H1 (cell line): Measurements from ENCODE around the gene NUDT7. TPM values are rescaled to one million over a fixed set of nuclear protein-coding genes. Genes with fewer than 3 reads are reported as not detected.

Experiments used
- CTCF ChIA-PET: fragments of 300-600 bp; sonication (Branson Sonifier 250); formaldehyde crosslinking; loops from one replicate; lab custom pipeline; 2021; ENCODE audit not compliant: partially characterized antibody; lab: Charles Lee
- POLR2A ChIA-PET: fragments of 300-600 bp; sonication (Branson Sonifier 250); formaldehyde crosslinking; loops from one replicate; lab custom pipeline; 2021; ENCODE audit warnings: inconsistent platforms; ENCODE audit not compliant: partially characterized antibody; lab: Charles Lee
- DNase-seq, 2 experiments: peaks; one replicate each; pipeline versions ENCODE4 v3.0.0 to v3.0.0-alpha.2; 2010 to 2022; ENCODE audit warnings: low spot score in 2 of 2, low read depth in 1 of 2, mixed read lengths in 1 of 2
- FAIRE-seq: peaks from 2 replicates; lab custom pipeline; 2011; peaks lifted over from hg19 to GRCh38; lab: Jason Lieb, UNC
- H2AFZ ChIP-seq: 2 replicates; pipeline ENCODE4 v1.8.1; 2012; ENCODE audit warnings: low read length, inconsistent platforms
- H2AK5ac ChIP-seq: 2 replicates; pipeline ENCODE4 v1.6.1; 2013; ENCODE audit warnings: low read depth, low read length
- H2BK120ac ChIP-seq: replicated peaks from 2 replicates; pipeline ENCODE3; 2013; ENCODE audit warnings: low read depth, low read length, inconsistent platforms
- H2BK12ac ChIP-seq: 2 replicates; pipeline ENCODE4 v1.6.1; 2013; ENCODE audit warnings: low read depth, low read length
- H2BK15ac ChIP-seq: 2 replicates; pipeline ENCODE4 v1.6.1; 2013; ENCODE audit warnings: low read length
- H2BK20ac ChIP-seq: 2 replicates; pipeline ENCODE4 v1.6.1; 2013; ENCODE audit warnings: low read length
- H2BK5ac ChIP-seq: 2 replicates; pipeline ENCODE4 v1.6.1; 2013; ENCODE audit warnings: low read depth, low read length
- H3K14ac ChIP-seq: 2 replicates; pipeline ENCODE4 v1.6.1; 2013; ENCODE audit warnings: inconsistent platforms; ENCODE audit not compliant: insufficient read length
- H3K18ac ChIP-seq: 2 replicates; pipeline ENCODE4 v1.6.1; 2013; ENCODE audit warnings: low read length; ENCODE audit errors: extremely low read depth
- H3K23ac ChIP-seq: 2 replicates; pipeline ENCODE4 v1.6.1; 2013; ENCODE audit warnings: inconsistent platforms; ENCODE audit not compliant: insufficient read length
- H3K23me2 ChIP-seq: 2 replicates; pipeline ENCODE4 v1.6.1; 2013; ENCODE audit warnings: low read depth, low read length
- H3K27ac ChIP-seq: 2 replicates; pipeline ENCODE4 v1.6.1; 2011; ENCODE audit warnings: low read depth, low read length, inconsistent platforms
- H3K27me3 ChIP-seq, 4 experiments: replicated peaks in 1 of 4; 1 replicate in 1 of 4; 2 replicates in 3 of 4; pipeline versions ENCODE4 v1.6.1 to v1.8.1; 2011 to 2013; ENCODE audit warnings: low read length in 3 of 4, mild to moderate bottlenecking in 3 of 4, inconsistent platforms in 2 of 4, mixed read lengths in 2 of 4, moderate library complexity in 1 of 4; ENCODE audit not compliant: control insufficient read depth in 3 of 4, insufficient read depth in 3 of 4; ENCODE audit errors: extremely low read depth in 1 of 4
- H3K36me3 ChIP-seq, 4 experiments: 2 replicates each; pipeline versions ENCODE4 v1.6.1 to v1.8.1; 2011 to 2013; ENCODE audit warnings: mild to moderate bottlenecking in 4 of 4, low read length in 3 of 4, moderate library complexity in 2 of 4, control low read depth in 1 of 4, inconsistent platforms in 1 of 4; ENCODE audit not compliant: insufficient read depth in 4 of 4, control insufficient read depth in 2 of 4
- H3K4ac ChIP-seq: replicated peaks from 2 replicates; pipeline ENCODE3; 2013; ENCODE audit warnings: low read length, low read depth, mixed read lengths, inconsistent platforms; ENCODE audit not compliant: insufficient read length
- H3K4me1 ChIP-seq, 4 experiments: replicated peaks in 1 of 4; 1 replicate in 1 of 4; 2 replicates in 3 of 4; pipeline versions ENCODE4 v1.6.1 to v1.8.1; 2011 to 2013; ENCODE audit warnings: low read length in 3 of 4, inconsistent platforms in 2 of 4, mixed read lengths in 1 of 4; ENCODE audit not compliant: insufficient read depth in 4 of 4, control insufficient read depth in 3 of 4
- H3K4me2 ChIP-seq, 2 experiments: 2 replicates each; pipeline versions ENCODE4 v1.6.1 to v1.8.1; 2011 to 2013; ENCODE audit warnings: low read depth in 2 of 2, low read length in 2 of 2, control low read depth in 1 of 2, inconsistent platforms in 1 of 2, mild to moderate bottlenecking in 1 of 2; ENCODE audit not compliant: insufficient read depth in 1 of 2
- H3K4me3 ChIP-seq, 4 experiments: fragments of 200-600, 300-600 bp in 1 of 4; sonication (generic), shearing (Covaris generic), sonication (Bioruptor Twin) in 1 of 4; 2 replicates each; pipeline versions ENCODE4 v1.5.1 to v1.8.1; 2011 to 2016; ENCODE audit warnings: low read length in 4 of 4, low read depth in 3 of 4, control low read depth in 2 of 4, inconsistent platforms in 2 of 4, mild to moderate bottlenecking in 2 of 4, mixed read lengths in 1 of 4, moderate library complexity in 1 of 4; ENCODE audit not compliant: insufficient read depth in 2 of 4; ENCODE audit errors: extremely low read depth in 1 of 4
- H3K56ac ChIP-seq: replicated peaks from 2 replicates; pipeline ENCODE3; 2013; ENCODE audit warnings: low read depth, mild to moderate bottlenecking, mixed read lengths, low read length, inconsistent platforms; ENCODE audit not compliant: insufficient read length
- H3K79me1 ChIP-seq: 2 replicates; pipeline ENCODE4 v1.6.1; 2013; ENCODE audit warnings: low read depth, low read length, control low read depth
- H3K79me2 ChIP-seq, 2 experiments: 2 replicates each; pipeline versions ENCODE4 v1.6.1 to v1.8.1; 2012 to 2013; ENCODE audit warnings: low read length in 2 of 2, mild to moderate bottlenecking in 2 of 2, inconsistent platforms in 1 of 2; ENCODE audit not compliant: insufficient read depth in 2 of 2, control insufficient read depth in 1 of 2
- H3K9ac ChIP-seq, 4 experiments: replicated peaks in 1 of 4; 1 replicate in 1 of 4; 2 replicates in 3 of 4; pipeline versions ENCODE4 v1.6.1 to v1.8.1; 2011 to 2013; ENCODE audit warnings: low read depth in 3 of 4, low read length in 3 of 4, control low read depth in 2 of 4, mild to moderate bottlenecking in 2 of 4, moderate library complexity in 2 of 4, inconsistent platforms in 1 of 4; ENCODE audit errors: extremely low read depth in 1 of 4
- H3K9me3 ChIP-seq, 2 experiments: 2 replicates each; pipeline versions ENCODE4 v1.6.1 to v1.8.1; 2012 to 2013; ENCODE audit warnings: mild to moderate bottlenecking in 2 of 2, moderate library complexity in 2 of 2, control low read depth in 1 of 2, inconsistent platforms in 1 of 2, low read depth in 1 of 2, low read length in 1 of 2, mixed read lengths in 1 of 2; ENCODE audit not compliant: insufficient read depth in 2 of 2
- H4K20me1 ChIP-seq, 2 experiments: replicated peaks in 1 of 2; 2 replicates each; pipeline versions ENCODE3 to v1.8.1; 2011 to 2013; ENCODE audit warnings: inconsistent platforms in 2 of 2, low read length in 2 of 2, mild to moderate bottlenecking in 1 of 2; ENCODE audit not compliant: insufficient read depth in 2 of 2, control insufficient read depth in 1 of 2
- H4K5ac ChIP-seq: 2 replicates; pipeline ENCODE4 v1.6.1; 2013; ENCODE audit warnings: low read length, low read depth, mixed read lengths, inconsistent platforms; ENCODE audit not compliant: insufficient read length
- H4K8ac ChIP-seq: 2 replicates; pipeline ENCODE4 v1.8.0; 2013; ENCODE audit warnings: mild to moderate bottlenecking, moderate library complexity, low read length, inconsistent platforms; ENCODE audit not compliant: insufficient read depth; ENCODE audit errors: extremely low read depth
- H4K91ac ChIP-seq: replicated peaks from 2 replicates; pipeline ENCODE3; 2013; ENCODE audit warnings: low read length, mixed read lengths, inconsistent platforms; ENCODE audit not compliant: insufficient read length
- BACH1 ChIP-seq: IDR thresholded peaks from 2 replicates; pipeline ENCODE4 v1.6.1; 2012; ENCODE audit warnings: low read length, improper control_type of control experiment
- BRCA1 ChIP-seq: IDR thresholded peaks from 2 replicates; pipeline ENCODE4 v1.6.1; 2012; ENCODE audit warnings: low read depth, low read length, improper control_type of control experiment
- CBX5 ChIP-seq: fragments of 300-800, 300-1000 bp; sonication (generic); IDR thresholded peaks from 2 replicates; pipeline ENCODE4 v1.7.1; 2016; ENCODE audit warnings: antibody characterized with exemption, low read length, low read depth
- CEBPB ChIP-seq: IDR thresholded peaks from 2 replicates; pipeline ENCODE4 v1.6.1; 2012; ENCODE audit warnings: low read depth, low read length
- CREB1 ChIP-seq: IDR thresholded peaks from 2 replicates; pipeline ENCODE4 v1.6.1; 2012; ENCODE audit warnings: inconsistent platforms
- E2F6 ChIP-seq: IDR thresholded peaks from 2 replicates; pipeline ENCODE4 v1.6.1; 2012; ENCODE audit warnings: inconsistent platforms
- RFX5 ChIP-seq: IDR thresholded peaks from 2 replicates; pipeline ENCODE4 v1.6.1; 2011; ENCODE audit warnings: low read depth, low read length, improper control_type of control experiment, borderline replicate concordance
- RXRA ChIP-seq: IDR thresholded peaks from 2 replicates; pipeline ENCODE4 v1.6.1; 2011; ENCODE audit warnings: low read depth, mild to moderate bottlenecking, low read length, moderate library complexity; ENCODE audit not compliant: insufficient read depth
- SIRT6 ChIP-seq: IDR thresholded peaks from one replicate; pipeline ENCODE4 v1.7.1; 2012; ENCODE audit warnings: low read length, inconsistent platforms
- SP4 ChIP-seq: IDR thresholded peaks from 2 replicates; pipeline ENCODE4 v1.6.1; 2012; ENCODE audit warnings: low read length, inconsistent platforms
- SRF ChIP-seq: IDR thresholded peaks from 2 replicates; pipeline ENCODE4 v1.6.1; 2011; ENCODE audit warnings: mild to moderate bottlenecking, low read depth, low read length, moderate library complexity
- USF2 ChIP-seq: IDR thresholded peaks from 2 replicates; pipeline ENCODE4 v1.6.1; 2011; ENCODE audit warnings: low read length, improper control_type of control experiment
- ZNF274 ChIP-seq: IDR thresholded peaks from 2 replicates; pipeline ENCODE4 v1.7.0; 2012; ENCODE audit warnings: low read length, borderline replicate concordance; ENCODE audit errors: extremely low read depth
- WGBS, 2 experiments: shearing (Covaris generic) in 1 of 2; methylation state at CpG; one replicate each; pipeline versions ENCODE4 v1.1.6 to v1.1.7; 2013 to 2015; ENCODE audit warnings: low lambda C conversion rate in 2 of 2, mixed read lengths in 2 of 2, inconsistent platforms in 1 of 2, low coverage in 1 of 2, missing lambda C conversion rate in 1 of 2; ENCODE audit not compliant: insufficient replicate concordance in 2 of 2, insufficient coverage in 1 of 2, insufficient read length in 1 of 2; ENCODE audit errors: extremely low coverage in 1 of 2, missing lambda C conversion rate in 1 of 2; 5-methylcytosine and 5-hydroxymethylcytosine counted together
- polyA plus RNA-seq, 7 experiments: library from polyadenylated mRNA; depleted of rRNA in 3 of 7; stranded (reverse) in 5 of 7; unstranded in 2 of 7; fragments of >200 nt in 5 of 7; fragments of 200-250 nt in 2 of 7; gene quantifications; 1 replicate in 5 of 7; 2 replicates in 1 of 7; 4 replicates in 1 of 7; pipeline versions ENCODE4 v1.2.1 to v1.2.3, GENCODE V29; 2011 to 2013; ENCODE audit warnings: missing spikeins in 2 of 7, mixed read lengths in 2 of 7
- total RNA-seq: library from RNA; stranded (reverse); fragmentation: NEBNext Ultra II Directional; extraction: Animal tissue kit (Norgen Biotek cat#: 25700); gene quantifications from 2 replicates; pipeline ENCODE4 v1.2.1, GENCODE V29; 2021

The NUDT7 gene
- total and polyA plus RNA-seq, 2 of the 8 experiments (the other 6 are each of a cell fraction or from before 2014, with no cell fraction given), result 8.8 to 19.7 TPM

GRCh38 chr16:77790009-77790372 is 67.7 kb downstream of the NUDT7 start:
- H3K27ac ChIP-seq, result no peak overlapping the region
- WGBS, 2 experiments, result 33% methylated on average over 10 of the region's 11 CpGs; no CpG with 5 or more reads in 1 of the 2 experiments
- POLR2A ChIA-PET, result interaction anchor here (1.1 to 1.6 kb wide), 4 partner anchors 173 to 202 kb away, joined by 3 to 6 read pairs (median 3); no protein-coding TSS in a partner anchor
- TF ChIP-seq CREB1, result no peak
- no peak for TF ChIP-seq SIRT6
- TF ChIP-seq CBX5, result no peak
- no peak for TF ChIP-seq ZNF274
- no peak for TF ChIP-seq BRCA1
- TF ChIP-seq SRF, result no peak
- TF ChIP-seq CEBPB, result no peak
- no peak for TF ChIP-seq SP4
- no peak for TF ChIP-seq BACH1
- TF ChIP-seq RXRA, result no peak
- TF ChIP-seq RFX5, result no peak
- TF ChIP-seq USF2, result no peak
- no peak for TF ChIP-seq E2F6

More at GRCh38 chr16:77790009-77790372, 67.7 kb downstream of the NUDT7 start:
- H2BK20ac ChIP-seq, result no peak overlapping the region
- H3K36me3 ChIP-seq, result no peaks in the 10 kb centered on the region; a peak in 1 of 8 replicates
- no peak overlapping the region; the same call in 1 of the 2 replicates for H2AK5ac ChIP-seq
- H3K14ac ChIP-seq, result no peak overlapping the region
- no peak overlapping the region for H3K4ac ChIP-seq
- CTCF ChIA-PET, result interaction anchor here (1.0 to 1.9 kb wide), 8 partner anchors 10 to 213 kb away, joined by 3 to 6 read pairs (median 4); no protein-coding TSS in a partner anchor
- H4K8ac ChIP-seq, result no peak overlapping the region
- H3K56ac ChIP-seq, result no peak overlapping the region
- peak overlapping the region in 2 of 4 experiments; percentile 9 to 50; a peak in 1 of 7 replicates for H3K9ac ChIP-seq
- no peak overlapping the region for H4K5ac ChIP-seq
- no peak overlapping the region for H2BK15ac ChIP-seq
- no peak overlapping the region for H2BK120ac ChIP-seq
- peaks cover 0 to 3% (median 0%) of the 10 kb centered on the region in 4 experiments; a peak in 5 of 7 replicates for H3K4me1 ChIP-seq
- H3K23me2 ChIP-seq, result peaks cover 20% of the 10 kb centered on the region
- H3K4me2 ChIP-seq, result peak overlapping the region; percentile 98 to 99
- no peak overlapping the region for H4K91ac ChIP-seq
- H3K4me3 ChIP-seq, result peak overlapping the region; percentile 74 to 88 (median 76)
- H2BK12ac ChIP-seq, result no peak overlapping the region
- H2BK5ac ChIP-seq, result no peak overlapping the region
- H2AFZ ChIP-seq, result no peak overlapping the region
- no peak overlapping the region for H3K18ac ChIP-seq
- no peaks in the 10 kb centered on the region for H3K9me3 ChIP-seq
- no peak overlapping the region for H3K23ac ChIP-seq
- DNase-seq, result no peak
- peaks cover 0 to 2% of the 10 kb centered on the region in 2 experiments for H4K20me1 ChIP-seq
- peaks cover 0 to 19% (median 15%) of the 10 kb centered on the region in 4 experiments; a peak in 5 of 7 replicates for H3K27me3 ChIP-seq
- H3K79me2 ChIP-seq, result peaks cover 6 to 60% of the 10 kb centered on the region in 2 experiments; a peak in 2 of 4 replicates
- H3K79me1 ChIP-seq, result 0 out of 2 replicates have a peak, but pooled peaks cover 3% of the 10 kb centered on the region
- no peak for FAIRE-seq
